Stomach (tissue), 9 donors: Measurements from ENCODE around the gene FBXW8. TPM values are rescaled to one million over a fixed set of nuclear protein-coding genes. Genes with fewer than 3 reads are reported as not detected.
A peak's percentile ranks its signal among the peaks of the same experiment; 100 is the strongest.

ENCODE experiments used
- DNase-seq, 2 donors: peaks; one replicate each; pipeline versions ENCODE4 v3.0.0 to v3.0.0-alpha.2; 2013 to 2019
- H3K27ac ChIP-seq, 5 donors: fragments of 200-600 bp in 4 of 5; sonication (generic) in 4 of 5; one replicate each; pipeline ENCODE4 v1.5.1; 2013 to 2019; ENCODE audit warnings: mild to moderate bottlenecking in 1 of 5, moderate library complexity in 1 of 5
- H3K27me3 ChIP-seq, 3 donors: fragments of 200-600 bp; sonication (generic); one replicate each; pipeline ENCODE4 v1.5.1; 2017 to 2019; ENCODE audit warnings: mixed run types in 1 of 3
- H3K36me3 ChIP-seq, 4 donors: fragments of 200-600 bp; sonication (generic); 1 replicate in 3 of 4; 2 replicates in 1 of 4; pipeline ENCODE4 v1.5.1; 2016 to 2019
- H3K4me1 ChIP-seq, 4 donors: fragments of 200-600 bp; sonication (generic); one replicate each; pipeline ENCODE4 v1.5.1; 2016 to 2019
- H3K4me3 ChIP-seq, 4 donors: fragments of 200-600 bp; sonication (generic) in 3 of 4; one replicate each; pipeline ENCODE4 v1.5.1; 2016 to 2019; ENCODE audit warnings: mild to moderate bottlenecking in 1 of 4
- H3K9me3 ChIP-seq, 4 donors: fragments of 200-600 bp; sonication (generic); one replicate each; pipeline ENCODE4 v1.5.1; 2016 to 2019
- EP300 ChIP-seq: sonication (generic); formaldehyde crosslinking; IDR thresholded peaks from one replicate; pipeline ENCODE4 v1.6.1; 2017; ENCODE audit warnings: antibody characterized with exemption
- POLR2A ChIP-seq, 4 donors: fragments of 450-650 bp; IDR thresholded peaks; one replicate each; pipeline ENCODE4 v1.6.1; 2016; ENCODE audit warnings: antibody characterized with exemption in 4 of 4, control low read depth in 2 of 4, mild to moderate bottlenecking in 1 of 4, moderate library complexity in 1 of 4
- POLR2AphosphoS5 ChIP-seq, 3 donors: sonication (generic); formaldehyde crosslinking; IDR thresholded peaks; one replicate each; pipeline ENCODE4 v1.6.1; 2016; ENCODE audit warnings: antibody characterized with exemption in 3 of 3
- WGBS, 5 donors: extraction: QIAGEN DNeasy Blood & Tissue Kit in 3 of 5; methylation state at CpG; one replicate each; pipeline versions ENCODE4 v1.1.5 to v1.1.7; 2013 to 2018; 5-methylcytosine and 5-hydroxymethylcytosine counted together
- intact Hi-C: fragments of 100-400 bp; cut with DNase I; formaldehyde crosslinking; loops from one replicate; pipeline ENCODE4 v1.15.1; 2023; ENCODE audit warnings: low total_unique reads
- polyA plus RNA-seq, 3 donors: library from polyadenylated mRNA; stranded (reverse); fragments of 200-250 nt; gene quantifications; one replicate each; pipeline ENCODE4 v1.2.3, GENCODE V29; 2013
- total RNA-seq, 5 donors: library from RNA; depleted of rRNA; stranded (reverse); fragments of >200 nt; gene quantifications; one replicate each; pipeline versions ENCODE4 v1.1.0 to v1.2.3, GENCODE V29; 2014 to 2016
- TF ChIP-seq, protein P1 (sequence below), 7 experiments: fragments of 450-650 bp in 4 of 7; fragments of 200-600 bp in 3 of 7; sonication (generic) in 3 of 7; IDR thresholded peaks; one replicate each; pipeline ENCODE4 v1.5.1; 2016 to 2019; ENCODE audit warnings: antibody characterized with exemption in 7 of 7, control low read depth in 2 of 7, mild to moderate bottlenecking in 1 of 7
- donor health status: healthy with polysubstance abuse.
- donor health status: Bipolar disorder and iron deficiency.
- donor health status: healthy.

Gene FBXW8
- total and polyA plus RNA-seq, 8 donors = 3.2 to 28.7 (median 6.7) TPM

DNA sequence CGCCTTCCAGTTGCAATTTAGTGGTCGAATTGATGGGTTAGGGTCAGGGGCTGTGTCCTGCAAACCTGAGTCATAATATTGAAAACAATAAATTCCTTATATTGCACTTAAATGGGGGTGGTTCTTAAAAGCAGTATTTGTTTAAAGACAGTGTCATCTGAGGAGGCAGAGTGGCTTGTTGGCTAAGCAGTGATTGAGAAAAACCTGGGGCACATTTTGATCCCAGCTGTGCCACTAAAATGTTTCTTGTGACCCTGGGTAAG, 48.4 kb downstream of the FBXW8 start:
- H3K4me1 ChIP-seq = peaks cover 10 to 53% (median 31%) of the 10 kb centered on the region in 4 donors
- intact Hi-C loops = no loop called here

DNA sequence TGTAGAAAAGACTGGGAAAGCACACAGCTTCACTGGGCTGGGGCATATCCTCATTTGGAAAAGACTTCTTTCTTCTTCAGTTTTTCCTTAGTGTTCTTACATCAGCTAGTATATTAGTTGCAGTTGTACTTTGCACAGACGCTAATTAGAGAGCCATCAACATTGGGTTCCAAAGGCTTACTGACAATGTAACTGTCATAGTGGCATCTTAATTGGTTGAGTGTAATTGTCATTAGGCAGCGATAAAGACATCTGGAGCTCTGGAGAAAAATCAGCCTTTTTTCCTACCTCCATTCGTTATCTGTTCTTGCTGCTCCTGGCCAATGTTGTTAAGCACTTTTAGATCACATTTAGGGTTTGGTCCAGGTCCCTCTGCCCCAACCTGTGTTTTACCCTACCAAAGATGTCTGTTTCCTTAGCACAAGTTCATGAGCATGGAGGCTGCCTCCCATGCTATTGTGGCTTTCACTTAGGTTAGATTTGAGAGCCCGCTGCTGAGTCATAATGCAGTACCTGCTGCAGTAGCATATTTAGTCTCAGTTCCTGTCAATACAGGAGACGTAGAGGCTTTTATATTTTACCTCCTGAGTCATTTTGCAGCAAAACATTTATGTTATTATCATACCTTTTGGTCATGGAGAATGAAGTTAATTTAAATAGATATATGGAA, 49.2 kb downstream of the FBXW8 start:
- Histone ChIP-seq H3K36me3 (peaks cover 4 to 6% (median 5%) of the 10 kb centered on the region in 4 donors), H3K9me3 (no peaks in the 10 kb centered on the region), H3K4me1 (peaks cover 6 to 53% (median 29%) of the 10 kb centered on the region in 4 donors), H3K4me3 (no peak overlapping the region), H3K27me3 (no peaks in the 10 kb centered on the region), H3K27ac (no peak overlapping the region)
- TF ChIP-seq, protein P1, sequence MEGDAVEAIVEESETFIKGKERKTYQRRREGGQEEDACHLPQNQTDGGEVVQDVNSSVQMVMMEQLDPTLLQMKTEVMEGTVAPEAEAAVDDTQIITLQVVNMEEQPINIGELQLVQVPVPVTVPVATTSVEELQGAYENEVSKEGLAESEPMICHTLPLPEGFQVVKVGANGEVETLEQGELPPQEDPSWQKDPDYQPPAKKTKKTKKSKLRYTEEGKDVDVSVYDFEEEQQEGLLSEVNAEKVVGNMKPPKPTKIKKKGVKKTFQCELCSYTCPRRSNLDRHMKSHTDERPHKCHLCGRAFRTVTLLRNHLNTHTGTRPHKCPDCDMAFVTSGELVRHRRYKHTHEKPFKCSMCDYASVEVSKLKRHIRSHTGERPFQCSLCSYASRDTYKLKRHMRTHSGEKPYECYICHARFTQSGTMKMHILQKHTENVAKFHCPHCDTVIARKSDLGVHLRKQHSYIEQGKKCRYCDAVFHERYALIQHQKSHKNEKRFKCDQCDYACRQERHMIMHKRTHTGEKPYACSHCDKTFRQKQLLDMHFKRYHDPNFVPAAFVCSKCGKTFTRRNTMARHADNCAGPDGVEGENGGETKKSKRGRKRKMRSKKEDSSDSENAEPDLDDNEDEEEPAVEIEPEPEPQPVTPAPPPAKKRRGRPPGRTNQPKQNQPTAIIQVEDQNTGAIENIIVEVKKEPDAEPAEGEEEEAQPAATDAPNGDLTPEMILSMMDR (IDR thresholded peaks at IDR 0.05) = no peak
- WGBS, 5 donors = 77 to 91% (median 87%) methylated on average over 5 of the region's 5 CpGs
- intact Hi-C loops = no loop called here
- peak in 1 of 2 donors; percentile 24 for DNase-seq

More for the DNA sequence above, 48.4 kb downstream of the FBXW8 start:
- DNase-seq = no peak
- TF ChIP-seq, protein P1 (IDR thresholded peaks at IDR 0.05) = no peak
- TF ChIP-seq POLR2AphosphoS5 (IDR thresholded peaks at IDR 0.05) (no peak), EP300 (no peak), POLR2A (IDR thresholded peaks at IDR 0.05) (no peak)
- 61 to 84% (median 77%) methylated on average over 2 of the region's 2 CpGs for WGBS, 5 donors
- Histone ChIP-seq H3K9me3 (no peaks in the 10 kb centered on the region), H3K27ac (no peak overlapping the region), H3K36me3 (no peaks in the 10 kb centered on the region), H3K4me3 (no peak overlapping the region), H3K27me3 (no peaks in the 10 kb centered on the region)

DNA sequence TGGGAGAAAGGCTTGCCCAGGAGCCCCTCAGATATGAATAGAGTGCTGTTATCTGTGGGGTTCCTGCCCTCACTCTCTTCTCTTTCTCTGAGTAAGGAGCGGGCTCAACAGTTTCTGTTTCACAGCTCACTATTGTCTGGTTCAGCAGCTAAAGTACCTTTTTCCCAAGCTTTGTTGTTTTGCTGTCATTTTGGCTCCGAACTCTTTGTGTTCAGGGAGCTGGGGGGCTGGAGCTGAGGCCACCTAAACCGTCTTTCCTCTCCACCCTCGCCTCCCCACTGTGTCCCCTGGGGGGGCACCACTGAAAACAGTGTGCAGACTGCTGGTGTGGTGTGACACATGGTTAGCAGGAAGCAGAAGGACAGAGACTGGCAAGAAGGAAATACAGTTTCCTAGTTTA, 51.4 kb downstream of the FBXW8 start:
- no peak for TF ChIP-seq EP300
- TF ChIP-seq POLR2A (IDR thresholded peaks at IDR 0.05) = no peak
- no peak for TF ChIP-seq POLR2AphosphoS5 (IDR thresholded peaks at IDR 0.05)
- TF ChIP-seq, protein P1 (IDR thresholded peaks at IDR 0.05) = no peak
- H3K9me3 ChIP-seq = no peaks in the 10 kb centered on the region
- peak overlapping the region; percentile 16 to 77 (median 61) for H3K27ac ChIP-seq
- no peak for DNase-seq
- H3K4me1 ChIP-seq = peaks cover 5 to 40% (median 20%) of the 10 kb centered on the region in 4 donors
- intact Hi-C loops = no loop called here
- no peaks in the 10 kb centered on the region for H3K27me3 ChIP-seq
- H3K36me3 ChIP-seq = peaks cover 10 to 26% (median 24%) of the 10 kb centered on the region in 4 donors
- H3K4me3 ChIP-seq = no peak overlapping the region
- WGBS, 5 donors = 60 to 83% (median 70%) methylated on average over 4 of the region's 4 CpGs

DNA sequence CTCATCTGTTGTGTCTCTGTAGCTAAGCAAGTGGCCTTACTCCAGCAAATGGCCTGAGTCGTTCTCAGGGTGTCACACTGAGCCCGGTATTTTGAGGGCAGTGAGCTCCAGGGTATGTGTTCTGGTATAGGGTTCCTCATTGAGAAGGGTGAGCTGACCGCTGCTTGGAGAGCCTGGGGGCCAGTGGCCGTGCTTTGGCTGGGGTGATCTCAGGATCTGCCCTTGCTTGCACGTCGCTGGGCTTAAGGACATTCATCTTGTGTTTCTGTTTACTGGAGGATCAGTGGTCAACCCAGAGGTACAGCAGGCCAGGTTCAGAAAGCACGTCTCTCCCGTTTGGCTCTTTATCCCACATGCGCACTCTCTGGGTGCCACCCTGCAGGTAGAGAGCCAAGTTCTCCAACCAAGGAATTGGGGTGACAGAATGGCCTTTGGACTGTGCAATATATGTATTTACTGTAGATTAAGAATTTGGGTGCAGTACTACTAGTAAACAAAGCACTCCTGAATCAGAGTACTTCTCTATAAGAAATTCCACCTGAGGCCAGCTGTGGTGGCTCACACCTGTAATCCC, 52.1 kb downstream of the FBXW8 start:
- Histone ChIP-seq H3K9me3 (no peaks in the 10 kb centered on the region), H3K27me3 (no peaks in the 10 kb centered on the region), H3K4me1 (peaks cover 5 to 40% (median 20%) of the 10 kb centered on the region in 4 donors), H3K27ac (peak overlapping the region; percentile 16 to 77 (median 69)), H3K4me3 (no peak overlapping the region), H3K36me3 (peaks cover 10 to 32% (median 29%) of the 10 kb centered on the region in 4 donors)
- 45 to 68% (median 60%) methylated on average over 7 to 9 of the region's 9 CpGs for WGBS, 5 donors
- intact Hi-C loops = no loop called here
- DNase-seq = peak; percentile 26 to 59
- TF ChIP-seq POLR2A (IDR thresholded peaks at IDR 0.05) = no peak
- TF ChIP-seq POLR2AphosphoS5 (IDR thresholded peaks at IDR 0.05) = peak in 1 of 3 donors; percentile 60
